Activated naive CD8-positive, alpha-beta T cell (primary cell): ENCODE data around the gene ZNF491.
"Not testable (repeated sequence)": the region's sequence is repeated elsewhere in the genome, so short reads cannot be mapped to it uniquely, and the experiment has no call there.

ENCODE experiments used
- H3K27ac Mint-ChIP-seq: one replicate; pipeline ENCODE4 v1.8.0; 2021; ENCODE audit warnings: mixed read lengths
- H3K27me3 Mint-ChIP-seq: one replicate; pipeline ENCODE4 v1.8.0; 2021; ENCODE audit warnings: mixed read lengths
- H3K36me3 Mint-ChIP-seq: one replicate; pipeline ENCODE4 v1.8.0; 2021; ENCODE audit warnings: mixed read lengths
- H3K4me1 Mint-ChIP-seq: one replicate; pipeline ENCODE4 v1.8.0; 2021; ENCODE audit warnings: low read depth, mixed read lengths
- H3K4me3 Mint-ChIP-seq: one replicate; pipeline ENCODE4 v1.8.0; 2021; ENCODE audit warnings: mild to moderate bottlenecking, mixed read lengths
- H3K9me3 Mint-ChIP-seq: one replicate; pipeline ENCODE4 v1.8.0; 2021; ENCODE audit warnings: low read depth, mixed read lengths

The ZNF491 gene

DNA sequence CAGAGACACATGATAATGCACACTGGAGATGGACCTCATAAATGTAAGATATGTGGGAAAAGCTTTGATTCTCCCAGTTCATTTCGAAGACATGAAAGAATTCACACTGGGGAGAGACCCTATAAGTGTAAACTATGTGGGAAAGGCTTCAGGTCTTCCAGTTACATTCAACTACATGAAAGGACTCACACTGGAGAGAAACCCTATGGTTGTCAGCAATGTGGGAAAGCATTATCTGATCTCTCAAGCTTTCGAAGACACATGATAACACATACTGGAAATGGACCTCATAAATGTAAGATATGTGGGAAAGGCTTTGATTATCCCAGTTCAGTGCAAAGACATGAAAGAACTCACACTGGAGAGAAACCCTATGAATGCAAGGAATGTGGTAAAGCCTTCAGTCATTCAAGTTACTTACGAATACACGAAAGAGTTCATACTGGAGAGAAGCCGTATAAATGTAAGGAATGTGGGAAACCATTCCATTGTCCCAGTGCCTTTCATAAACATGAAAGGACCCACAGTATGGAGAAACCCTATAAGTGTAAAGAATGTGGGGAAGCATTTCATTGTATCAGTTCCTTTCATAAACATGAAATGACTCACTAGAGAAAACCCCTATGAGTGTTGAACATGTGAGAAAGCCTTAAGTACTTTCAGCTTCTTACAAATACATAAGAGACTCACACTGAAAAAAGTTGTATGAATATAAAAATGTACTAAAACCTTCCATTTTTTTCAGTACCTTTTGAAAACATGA, 16.8 kb upstream of the ZNF491 start:
- no peaks in the 10 kb centered on the region for H3K27me3 Mint-ChIP-seq
- peaks cover 20% of the 10 kb centered on the region for H3K9me3 Mint-ChIP-seq
- H3K4me1 Mint-ChIP-seq, result no peaks in the 10 kb centered on the region
- peaks cover 56% of the 10 kb centered on the region for H3K36me3 Mint-ChIP-seq
- H3K4me3 Mint-ChIP-seq, result no peak overlapping the region
- no peak overlapping the region for H3K27ac Mint-ChIP-seq

DNA sequence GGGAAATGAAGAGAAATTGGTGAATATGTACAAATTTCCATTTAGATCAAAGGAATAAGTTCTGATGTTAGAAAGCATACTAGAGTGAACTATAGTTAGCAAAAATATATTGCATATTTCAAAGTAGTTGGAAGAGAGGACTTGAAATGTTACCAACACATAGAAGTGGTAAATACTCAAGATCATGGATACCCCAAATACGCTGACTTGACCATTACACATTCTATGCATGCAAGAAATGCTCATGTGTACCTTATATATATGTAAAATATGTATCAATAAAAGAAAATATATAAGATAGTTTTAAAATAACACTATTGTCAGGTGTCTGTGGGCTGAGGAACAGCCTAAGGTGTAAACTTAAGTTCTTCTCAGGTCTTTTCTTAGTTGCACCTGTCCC, 14.6 kb upstream of the ZNF491 start:
- Mint-ChIP-seq H3K9me3 (peaks cover 23% of the 10 kb centered on the region), H3K27me3 (no peaks in the 10 kb centered on the region), H3K36me3 (peaks cover 48% of the 10 kb centered on the region)

GRCh38 chr19:11784356-11784755, 14.0 kb upstream of the ZNF491 start:
- H3K4me3 Mint-ChIP-seq, result no peak overlapping the region
- H3K4me1 Mint-ChIP-seq, result no peaks in the 10 kb centered on the region
- peaks cover 46% of the 10 kb centered on the region for H3K36me3 Mint-ChIP-seq
- no peak overlapping the region for H3K27ac Mint-ChIP-seq
- peaks cover 28% of the 10 kb centered on the region for H3K9me3 Mint-ChIP-seq
- H3K27me3 Mint-ChIP-seq, result no peaks in the 10 kb centered on the region

More for the DNA sequence above, 14.6 kb upstream of the ZNF491 start:
- Mint-ChIP-seq H3K4me3 (no peak overlapping the region), H3K4me1 (no peaks in the 10 kb centered on the region), H3K27ac (no peak overlapping the region)

GRCh38 chr19:11787536-11787935, 10.8 kb upstream of the ZNF491 start:
- Mint-ChIP-seq H3K4me1 (no peaks in the 10 kb centered on the region), H3K4me3 (no peak overlapping the region), H3K27me3 (no peaks in the 10 kb centered on the region), H3K9me3 (peaks cover 37% of the 10 kb centered on the region), H3K27ac (no peak overlapping the region), H3K36me3 (peaks cover 28% of the 10 kb centered on the region)

GRCh38 chr19:11792942-11793341, 5.4 kb upstream of the ZNF491 start:
- Mint-ChIP-seq H3K27ac (no peak overlapping the region), H3K27me3 (no peaks in the 10 kb centered on the region), H3K9me3 (peaks cover 18% of the 10 kb centered on the region), H3K4me3 (no peak overlapping the region), H3K4me1 (peaks cover 7% of the 10 kb centered on the region), H3K36me3 (peaks cover 3% of the 10 kb centered on the region)

- H3K9me3 Mint-ChIP-seq, result peaks cover 2% of the 10 kb centered on the region
- peaks cover 3% of the 10 kb centered on the region for H3K36me3 Mint-ChIP-seq
- peak overlapping the region; percentile 22 for H3K27ac Mint-ChIP-seq
- peak overlapping the region; percentile 90 for H3K4me3 Mint-ChIP-seq
- H3K27me3 Mint-ChIP-seq, result no peaks in the 10 kb centered on the region
- H3K4me1 Mint-ChIP-seq, result peaks cover 11% of the 10 kb centered on the region
These were observed 832 bp upstream of the ZNF491 start for GRCh38 chr19:11797491-11797890.

DNA sequence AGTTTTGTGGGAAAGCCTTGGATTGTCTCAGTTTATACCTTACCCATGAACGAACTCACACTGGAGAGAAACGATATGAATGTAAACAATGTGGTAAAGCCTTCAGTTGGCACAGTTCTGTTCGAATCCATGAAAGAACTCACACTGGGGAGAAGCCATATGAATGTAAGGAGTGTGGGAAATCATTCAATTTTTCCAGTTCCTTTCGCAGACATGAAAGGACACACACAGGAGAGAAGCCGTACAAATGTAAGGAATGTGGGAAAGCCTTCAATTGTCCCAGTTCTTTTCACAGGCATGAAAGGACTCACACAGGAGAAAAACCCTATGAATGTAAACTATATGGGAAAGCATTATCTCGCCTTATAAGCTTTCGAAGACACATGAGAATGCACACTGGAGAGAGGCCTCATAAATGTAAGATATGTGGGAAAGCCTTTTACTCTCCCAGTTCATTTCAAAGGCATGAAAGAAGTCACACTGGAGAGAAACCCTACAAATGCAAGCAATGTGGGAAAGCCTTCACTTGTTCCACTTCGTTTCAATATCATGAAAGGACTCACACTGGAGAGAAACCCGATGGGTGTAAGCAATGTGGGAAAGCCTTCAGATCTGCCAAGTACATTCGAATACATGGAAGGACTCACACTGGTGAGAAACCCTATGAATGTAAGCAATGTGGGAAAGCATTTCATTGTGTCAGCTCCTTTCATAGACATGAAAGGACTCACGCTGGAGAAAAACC, 8.2 kb downstream of the ZNF491 start:
- no peak overlapping the region for H3K4me3 Mint-ChIP-seq
- peaks cover 22% of the 10 kb centered on the region for H3K9me3 Mint-ChIP-seq
- no peaks in the 10 kb centered on the region for H3K4me1 Mint-ChIP-seq
- H3K36me3 Mint-ChIP-seq, result peaks cover 25% of the 10 kb centered on the region
- no peaks in the 10 kb centered on the region for H3K27me3 Mint-ChIP-seq
- no peak overlapping the region for H3K27ac Mint-ChIP-seq

- peaks cover 22% of the 10 kb centered on the region for H3K9me3 Mint-ChIP-seq
- peaks cover 25% of the 10 kb centered on the region for H3K36me3 Mint-ChIP-seq
- no peaks in the 10 kb centered on the region for H3K4me1 Mint-ChIP-seq
- no peak overlapping the region for H3K4me3 Mint-ChIP-seq
- no peak overlapping the region for H3K27ac Mint-ChIP-seq
- H3K27me3 Mint-ChIP-seq, result no peaks in the 10 kb centered on the region
These were observed 8.7 kb downstream of the ZNF491 start for GRCh38 chr19:11807099-11807380.

DNA sequence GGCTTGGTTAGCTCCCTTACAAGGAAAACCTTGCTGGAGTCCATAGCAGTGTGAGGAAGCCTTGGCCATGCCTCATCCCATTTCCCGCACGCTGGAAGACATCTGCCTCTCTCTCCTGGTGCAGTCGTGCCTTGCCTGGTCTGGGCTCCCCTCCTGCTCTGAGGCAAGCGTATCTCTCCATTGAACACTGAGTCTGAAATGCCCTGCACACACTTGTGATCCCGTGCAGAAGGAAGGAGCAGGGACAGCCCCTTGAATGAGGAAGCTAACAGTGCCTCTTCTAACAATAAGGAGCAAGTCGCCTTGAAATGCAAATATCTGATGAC, 15.3 kb downstream of the ZNF491 start:
- peak overlapping the region; percentile 93 for H3K4me3 Mint-ChIP-seq
- no peaks in the 10 kb centered on the region for H3K27me3 Mint-ChIP-seq
- peaks cover 4% of the 10 kb centered on the region for H3K9me3 Mint-ChIP-seq
- peaks cover 10% of the 10 kb centered on the region for H3K36me3 Mint-ChIP-seq
- H3K27ac Mint-ChIP-seq, result peak overlapping the region; percentile 66
- peaks cover 24% of the 10 kb centered on the region for H3K4me1 Mint-ChIP-seq

DNA sequence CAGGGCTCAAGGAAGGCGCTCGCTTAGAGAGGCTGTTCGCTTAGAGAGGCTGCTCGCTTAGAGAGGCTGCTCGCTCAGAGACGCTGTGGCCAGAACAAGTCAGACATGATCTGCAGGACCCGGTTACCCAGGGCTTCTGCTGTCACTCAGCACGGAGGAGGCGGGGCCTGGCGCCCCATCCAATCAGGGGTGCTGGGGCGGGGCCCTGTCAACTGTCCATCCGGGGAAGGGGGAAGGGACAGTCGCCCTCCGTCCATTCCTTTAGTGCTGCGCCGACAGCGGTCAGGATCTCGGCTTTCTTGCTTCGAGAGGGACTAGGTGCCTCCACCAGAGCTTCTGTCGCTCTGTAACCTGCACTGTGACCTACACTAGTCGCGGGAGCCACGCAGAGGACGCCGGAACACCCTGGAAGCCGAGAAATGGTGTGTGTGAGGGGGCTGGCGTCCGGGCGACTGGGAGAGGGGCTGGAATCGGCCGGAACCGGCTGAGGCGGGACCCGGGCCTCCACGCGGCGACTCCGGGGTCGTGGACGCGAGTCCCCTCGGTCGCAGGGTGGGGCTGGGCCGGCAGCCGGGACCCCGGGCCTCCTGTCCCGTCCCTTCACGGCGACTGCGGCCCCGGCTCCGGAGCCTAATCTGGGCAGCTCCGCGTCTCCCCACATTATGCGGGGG, 15.8 kb downstream of the ZNF491 start, which contains the start of gene ZNF440:
Gene ZNF440, plus strand, starts transcription at position 245 of the 671 bp plus-strand sequence. Its CDS starts 175 bp downstream, at position 420.
- Mint-ChIP-seq H3K4me1 (peaks cover 24% of the 10 kb centered on the region), H3K27ac (peak within 1 kb of the TSS; percentile 66), H3K36me3 (peaks cover 7% of the 10 kb centered on the region), H3K27me3 (no peaks in the 10 kb centered on the region), H3K9me3 (no peaks in the 10 kb centered on the region), H3K4me3 (peak within 1 kb of the TSS; percentile 93)

DNA sequence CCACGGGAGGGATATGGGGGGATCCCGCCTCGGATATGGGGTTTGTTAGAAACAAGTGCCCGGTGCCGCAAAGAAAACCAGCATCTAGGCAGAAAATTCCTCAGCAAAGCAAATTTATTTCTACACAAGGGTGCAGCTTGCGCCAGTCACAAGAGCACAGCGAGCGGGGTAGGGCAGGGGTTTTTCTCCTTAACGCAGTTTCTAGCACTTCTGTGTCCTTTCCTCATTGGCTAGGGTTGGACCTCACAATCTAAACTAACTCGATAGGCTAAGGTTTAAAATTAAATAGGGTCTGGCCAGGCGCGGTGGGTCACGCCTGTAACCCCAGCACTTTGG, 16.3 kb downstream of the ZNF491 start:
- H3K4me1 Mint-ChIP-seq, result peaks cover 24% of the 10 kb centered on the region
- H3K27ac Mint-ChIP-seq, result no peak overlapping the region
- no peaks in the 10 kb centered on the region for H3K9me3 Mint-ChIP-seq
- H3K4me3 Mint-ChIP-seq, result peak overlapping the region; percentile 93
- peaks cover 8% of the 10 kb centered on the region for H3K36me3 Mint-ChIP-seq
- no peaks in the 10 kb centered on the region for H3K27me3 Mint-ChIP-seq

- no peak overlapping the region for H3K4me3 Mint-ChIP-seq
- H3K27ac Mint-ChIP-seq, result no peak overlapping the region
- H3K36me3 Mint-ChIP-seq, result peaks cover 32% of the 10 kb centered on the region
- peaks cover 8% of the 10 kb centered on the region for H3K4me1 Mint-ChIP-seq
- H3K27me3 Mint-ChIP-seq, result no peaks in the 10 kb centered on the region
- H3K9me3 Mint-ChIP-seq, result peaks cover 6% of the 10 kb centered on the region
These were observed 23.3 kb downstream of the ZNF491 start for GRCh38 chr19:11821474-11822109.

- H3K27ac Mint-ChIP-seq, H3K4me1 Mint-ChIP-seq, H3K4me3 Mint-ChIP-seq, H3K27me3 Mint-ChIP-seq: not testable (repeated sequence)
- H3K9me3 Mint-ChIP-seq, result peaks cover 28% of the 10 kb centered on the region
- H3K36me3 Mint-ChIP-seq, result peaks cover 61% of the 10 kb centered on the region
These were observed 30.9 kb downstream of the ZNF491 start for GRCh38 chr19:11828957-11829876.

DNA sequence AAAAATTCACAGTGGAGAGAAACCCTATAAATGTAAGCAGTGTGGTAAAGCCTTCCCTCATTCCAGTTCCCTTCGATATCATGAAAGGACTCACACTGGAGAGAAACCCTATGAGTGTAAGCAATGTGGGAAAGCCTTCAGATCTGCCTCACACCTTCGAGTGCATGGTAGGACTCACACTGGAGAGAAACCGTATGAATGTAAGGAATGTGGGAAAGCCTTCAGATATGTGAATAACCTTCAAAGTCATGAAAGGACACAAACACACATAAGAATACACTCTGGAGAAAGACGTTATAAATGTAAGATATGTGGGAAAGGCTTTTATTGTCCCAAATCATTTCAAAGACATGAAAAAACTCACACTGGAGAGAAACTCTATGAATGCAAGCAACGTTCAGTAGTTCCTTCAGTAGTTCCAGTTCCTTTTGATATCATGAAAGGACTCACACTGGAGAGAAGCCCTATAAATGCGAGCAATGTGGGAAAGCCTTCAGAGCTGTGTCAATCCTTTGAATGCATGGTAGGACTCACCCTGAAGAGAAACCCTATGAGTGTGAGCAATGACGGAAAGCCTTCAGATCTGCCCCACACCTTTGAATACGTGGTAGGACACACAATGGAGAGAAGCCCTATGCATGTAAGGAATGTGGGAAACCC, 34.1 kb downstream of the ZNF491 start:
- H3K36me3 Mint-ChIP-seq, result peaks cover 56% of the 10 kb centered on the region
- H3K27me3 Mint-ChIP-seq, result no peaks in the 10 kb centered on the region
- H3K4me1 Mint-ChIP-seq, result no peaks in the 10 kb centered on the region
- H3K27ac Mint-ChIP-seq, result no peak overlapping the region
- peaks cover 25% of the 10 kb centered on the region for H3K9me3 Mint-ChIP-seq
- H3K4me3 Mint-ChIP-seq, result no peak overlapping the region
